Inferior parietal cortex (tissue), 1 donor: ENCODE measurements around the gene IL22RA2.
A peak's percentile ranks its signal among the peaks of the same experiment; 100 is the strongest.
"Not testable (repeated sequence)": the region's sequence is repeated elsewhere in the genome, so short reads cannot be mapped to it uniquely, and the experiment has no call there.

Experiments used
- DNase-seq: peaks from one replicate; pipeline ENCODE4 v3.0.0-alpha.2; 2016; ENCODE audit errors: extremely low spot score

The IL22RA2 gene

GRCh38 chr6:137126875-137127485 is 46.5 kb downstream of the IL22RA2 start:
- DNase-seq, result no peak

- no peak for DNase-seq
These were observed 50.4 kb downstream of the IL22RA2 start for GRCh38 chr6:137123078-137123477.

- DNase-seq, result no peak
These were observed 50.8 kb downstream of the IL22RA2 start for GRCh38 chr6:137122612-137123011.

GRCh38 chr6:137121401-137121997 is 51.9 kb downstream of the IL22RA2 start:
- DNase-seq, result no peak

- no peak for DNase-seq
These were observed 52.7 kb downstream of the IL22RA2 start for GRCh38 chr6:137120748-137121147.

- DNase-seq, result no peak
These were observed 54.0 kb downstream of the IL22RA2 start for GRCh38 chr6:137119196-137120104.

GRCh38 chr6:137117581-137117980 is 55.9 kb downstream of the IL22RA2 start:
- DNase-seq, result peak; percentile 26

- DNase-seq, result no peak
These were observed 56.6 kb downstream of the IL22RA2 start for GRCh38 chr6:137116807-137117206.

- DNase-seq, result no peak
These were observed 57.8 kb downstream of the IL22RA2 start for GRCh38 chr6:137115658-137116057.

GRCh38 chr6:137112067-137112355 is 61.4 kb downstream of the IL22RA2 start:
- DNase-seq, result no peak

GRCh38 chr6:137111296-137112066 is 62.0 kb downstream of the IL22RA2 start:
- DNase-seq, result no peak

GRCh38 chr6:137107767-137108105 is 65.7 kb downstream of the IL22RA2 start:
- no peak for DNase-seq

GRCh38 chr6:137107047-137107766 is 66.2 kb downstream of the IL22RA2 start:
- DNase-seq, result not testable (repeated sequence)

GRCh38 chr6:137106183-137106582 is 67.3 kb downstream of the IL22RA2 start:
- no peak for DNase-seq

- no peak for DNase-seq
These were observed 68.1 kb downstream of the IL22RA2 start for GRCh38 chr6:137105375-137105774.

- no peak for DNase-seq
These were observed 68.5 kb downstream of the IL22RA2 start for GRCh38 chr6:137104926-137105325.

GRCh38 chr6:137102851-137103492 is 70.5 kb downstream of the IL22RA2 start:
- DNase-seq, result no peak

GRCh38 chr6:137102050-137102848 is 71.2 kb downstream of the IL22RA2 start:
- no peak for DNase-seq

GRCh38 chr6:137099689-137100403 is 73.6 kb downstream of the IL22RA2 start:
- no peak for DNase-seq

- no peak for DNase-seq
These were observed 75.9 kb downstream of the IL22RA2 start for GRCh38 chr6:137097526-137097925.
